ENCODE measurements around the gene ANKRD63. TPM values are rescaled to one million over a fixed set of nuclear protein-coding genes. Genes with fewer than 3 reads are reported as not detected.

ANKRD63 gene
- total and polyA plus RNA-seq, 9 of the 15 experiments (the other 6 are each of a cell fraction or from before 2014, with no cell fraction given): 1.3 to 2.0 (median 1.8) TPM; not detected in 6

- peak; percentile 55 for TF ChIP-seq VEZF1 (CRISPR knock-in tag; IDR thresholded peaks at IDR 0.05)
- TF ChIP-seq MYC (IDR thresholded peaks at IDR 0.05; ENCODE audit: low read depth, low read length): 0 out of 2 replicates have a peak, but pooled peaks have one; percentile 31
- TF ChIP-seq MYC (CRISPR knock-in tag; IDR thresholded peaks at IDR 0.05; ENCODE audit: borderline replicate concordance, low read depth): no peak
- TF ChIP-seq ARID4B (CRISPR knock-in tag; IDR thresholded peaks at IDR 0.05): no peak
- peak in 1 of 2 experiments; percentile 56; a peak in 1 of 4 replicates for TF ChIP-seq RCOR1 (IDR thresholded peaks at IDR 0.05; ENCODE audit: borderline replicate concordance in 1 of 2, low read depth in 2 of 2, low read length in 2 of 2)
- TF ChIP-seq SLC30A9 (CRISPR knock-in tag; IDR thresholded peaks at IDR 0.05): no peak
- no peak for TF ChIP-seq SMARCB1 (IDR thresholded peaks at IDR 0.05; ENCODE audit: insufficient read length, low read depth)
- peak; percentile 93 to 95 (median 94) for TF ChIP-seq CTCF (IDR thresholded peaks at IDR 0.05 in 2 of 3, conservative IDR thresholded peaks at IDR 0.05 in 1 of 3; ENCODE audit: insufficient read depth in 2 of 3, low read depth in 1 of 3, low read length in 3 of 3)
- no peak for TF ChIP-seq MIER1 (IDR thresholded peaks at IDR 0.05; ENCODE audit: low read depth)
- no peak for TF ChIP-seq NCOA1 (IDR thresholded peaks at IDR 0.05; ENCODE audit: low read depth)
- TF ChIP-seq ZBTB9 (CRISPR knock-in tag; IDR thresholded peaks at IDR 0.05): no peak
- no peak for TF ChIP-seq ZBED1 (IDR thresholded peaks at IDR 0.05)
- no peak for TF ChIP-seq IRF1 (CRISPR knock-in tag; IDR thresholded peaks at IDR 0.05; ENCODE audit: borderline replicate concordance)
- no peak for TF ChIP-seq ZBTB1 (CRISPR knock-in tag; IDR thresholded peaks at IDR 0.05; ENCODE audit: borderline replicate concordance, low read depth)
Observed at GRCh38 chr15:40310001-40310959, 27.4 kb upstream of the ANKRD63 start (continued).

Measured in K562 (cell line).